Prostate gland (tissue), 2 donors: ENCODE results near the gene ANXA6.

ENCODE experiments used
- POLR2A ChIP-seq: fragments of 450-650 bp; IDR thresholded peaks from one replicate; pipeline ENCODE4 v1.6.1; 2016; ENCODE audit warnings: antibody characterized with exemption, mild to moderate bottlenecking
- POLR2AphosphoS5 ChIP-seq: sonication (generic); formaldehyde crosslinking; IDR thresholded peaks from one replicate; pipeline ENCODE4 v1.6.1; 2017; ENCODE audit warnings: antibody characterized with exemption
- TF ChIP-seq, protein P1 (sequence below), 4 experiments: fragments of 200-600 bp in 2 of 4; fragments of 450-650 bp in 2 of 4; sonication (generic) in 2 of 4; IDR thresholded peaks; 1 replicate in 3 of 4; 2 replicates in 1 of 4; pipeline ENCODE4 v1.5.1; 2016 to 2019; ENCODE audit warnings: antibody characterized with exemption in 4 of 4, mild to moderate bottlenecking in 2 of 4, moderate library complexity in 2 of 4

DNA sequence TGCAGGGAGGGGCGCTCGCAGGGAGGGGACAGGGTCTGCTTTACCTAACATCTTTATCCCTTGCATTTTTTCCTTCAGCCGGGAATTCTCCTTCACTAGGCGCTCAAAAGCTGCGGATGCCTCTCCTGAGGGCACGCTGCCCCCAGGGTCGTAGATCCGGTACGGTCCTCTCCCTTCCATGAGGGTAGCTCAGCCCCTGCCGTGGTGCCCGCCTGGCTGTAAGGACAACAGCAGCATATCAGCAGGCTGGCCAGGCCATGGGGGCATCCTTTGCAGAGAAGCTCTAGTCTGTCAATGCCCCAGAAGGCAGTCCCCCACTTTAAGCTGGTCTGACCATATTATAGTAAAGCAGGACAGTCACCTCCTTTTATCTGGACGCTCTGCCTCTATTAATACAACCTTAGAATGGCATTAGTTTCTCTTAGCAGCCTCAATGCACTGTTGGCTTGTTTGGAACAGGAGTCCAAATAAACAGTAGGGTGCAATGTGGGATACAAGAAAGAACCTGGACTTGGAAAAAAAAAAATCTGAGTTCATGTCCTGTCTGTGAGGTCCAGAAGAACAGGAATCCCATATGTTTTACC lies 92.6 kb downstream of the ANXA6 start:
- TF ChIP-seq POLR2A (no peak), POLR2AphosphoS5 (no peak)
- TF ChIP-seq, protein P1, sequence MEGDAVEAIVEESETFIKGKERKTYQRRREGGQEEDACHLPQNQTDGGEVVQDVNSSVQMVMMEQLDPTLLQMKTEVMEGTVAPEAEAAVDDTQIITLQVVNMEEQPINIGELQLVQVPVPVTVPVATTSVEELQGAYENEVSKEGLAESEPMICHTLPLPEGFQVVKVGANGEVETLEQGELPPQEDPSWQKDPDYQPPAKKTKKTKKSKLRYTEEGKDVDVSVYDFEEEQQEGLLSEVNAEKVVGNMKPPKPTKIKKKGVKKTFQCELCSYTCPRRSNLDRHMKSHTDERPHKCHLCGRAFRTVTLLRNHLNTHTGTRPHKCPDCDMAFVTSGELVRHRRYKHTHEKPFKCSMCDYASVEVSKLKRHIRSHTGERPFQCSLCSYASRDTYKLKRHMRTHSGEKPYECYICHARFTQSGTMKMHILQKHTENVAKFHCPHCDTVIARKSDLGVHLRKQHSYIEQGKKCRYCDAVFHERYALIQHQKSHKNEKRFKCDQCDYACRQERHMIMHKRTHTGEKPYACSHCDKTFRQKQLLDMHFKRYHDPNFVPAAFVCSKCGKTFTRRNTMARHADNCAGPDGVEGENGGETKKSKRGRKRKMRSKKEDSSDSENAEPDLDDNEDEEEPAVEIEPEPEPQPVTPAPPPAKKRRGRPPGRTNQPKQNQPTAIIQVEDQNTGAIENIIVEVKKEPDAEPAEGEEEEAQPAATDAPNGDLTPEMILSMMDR (IDR thresholded peaks at IDR 0.05): no peak
